Neuron (in vitro differentiated cells): ENCODE measurements around the gene AHI1.

Source experiments
- H2AFZ ChIP-seq: one replicate; pipeline ENCODE4 v1.6.1; 2013; ENCODE audit warnings: low read depth, mild to moderate bottlenecking, inconsistent platforms, low read length, moderate library complexity
- H3K27me3 ChIP-seq: one replicate; pipeline ENCODE4 v1.6.1; 2013; ENCODE audit warnings: low read length; ENCODE audit not compliant: insufficient read depth
- H3K36me3 ChIP-seq: one replicate; pipeline ENCODE4 v1.6.1; 2013; ENCODE audit warnings: low read length; ENCODE audit not compliant: insufficient read depth
- H3K4me1 ChIP-seq: one replicate; pipeline ENCODE4 v1.6.1; 2013; ENCODE audit warnings: low read length; ENCODE audit not compliant: insufficient read depth
- H3K4me3 ChIP-seq: 2 replicates; pipeline ENCODE4 v1.5.1; 2013; ENCODE audit warnings: mild to moderate bottlenecking, low read length, moderate library complexity
- H3K9me3 ChIP-seq: one replicate; pipeline ENCODE4 v1.6.1; 2013; ENCODE audit warnings: low read length

Gene AHI1

DNA sequence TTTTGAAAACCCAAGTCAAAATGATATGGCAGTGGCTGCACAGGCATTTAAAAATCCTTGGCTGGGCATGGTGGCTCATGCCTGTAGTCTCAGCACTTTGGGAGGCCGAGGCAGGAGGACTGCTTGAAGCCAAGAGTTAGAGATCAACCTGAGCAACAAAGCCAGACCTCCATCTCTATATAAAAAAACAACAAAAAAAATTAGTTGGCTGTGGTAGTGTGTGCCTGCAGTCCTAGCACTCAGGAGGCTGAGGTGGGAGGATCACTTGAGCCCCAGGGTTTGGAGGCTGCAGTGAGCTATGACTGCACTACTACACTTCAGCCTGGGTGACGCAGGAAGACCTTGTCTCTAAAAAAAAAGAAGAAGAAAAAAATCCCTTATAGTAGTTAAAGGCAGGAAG, 173.6 kb downstream of the AHI1 start:
- no peak overlapping the region for H2AFZ ChIP-seq
- peaks cover 3% of the 10 kb centered on the region for H3K36me3 ChIP-seq
- H3K4me1 ChIP-seq: no peaks in the 10 kb centered on the region
- no peaks in the 10 kb centered on the region for H3K27me3 ChIP-seq
- H3K4me3 ChIP-seq: no peak overlapping the region
- H3K9me3 ChIP-seq: no peaks in the 10 kb centered on the region

GRCh38 chr6:135323202-135323668, 174.3 kb downstream of the AHI1 start:
- H3K9me3 ChIP-seq: no peaks in the 10 kb centered on the region
- no peak overlapping the region for H3K4me3 ChIP-seq
- H3K36me3 ChIP-seq: peaks cover 3% of the 10 kb centered on the region
- no peaks in the 10 kb centered on the region for H3K27me3 ChIP-seq
- no peak overlapping the region for H2AFZ ChIP-seq
- no peaks in the 10 kb centered on the region for H3K4me1 ChIP-seq

GRCh38 chr6:135322427-135323201, 174.9 kb downstream of the AHI1 start:
- Histone ChIP-seq H3K4me1 (no peaks in the 10 kb centered on the region), H3K27me3 (no peaks in the 10 kb centered on the region), H3K4me3 (no peak overlapping the region), H2AFZ (no peak overlapping the region), H3K9me3 (no peaks in the 10 kb centered on the region), H3K36me3 (peaks cover 2% of the 10 kb centered on the region)

DNA sequence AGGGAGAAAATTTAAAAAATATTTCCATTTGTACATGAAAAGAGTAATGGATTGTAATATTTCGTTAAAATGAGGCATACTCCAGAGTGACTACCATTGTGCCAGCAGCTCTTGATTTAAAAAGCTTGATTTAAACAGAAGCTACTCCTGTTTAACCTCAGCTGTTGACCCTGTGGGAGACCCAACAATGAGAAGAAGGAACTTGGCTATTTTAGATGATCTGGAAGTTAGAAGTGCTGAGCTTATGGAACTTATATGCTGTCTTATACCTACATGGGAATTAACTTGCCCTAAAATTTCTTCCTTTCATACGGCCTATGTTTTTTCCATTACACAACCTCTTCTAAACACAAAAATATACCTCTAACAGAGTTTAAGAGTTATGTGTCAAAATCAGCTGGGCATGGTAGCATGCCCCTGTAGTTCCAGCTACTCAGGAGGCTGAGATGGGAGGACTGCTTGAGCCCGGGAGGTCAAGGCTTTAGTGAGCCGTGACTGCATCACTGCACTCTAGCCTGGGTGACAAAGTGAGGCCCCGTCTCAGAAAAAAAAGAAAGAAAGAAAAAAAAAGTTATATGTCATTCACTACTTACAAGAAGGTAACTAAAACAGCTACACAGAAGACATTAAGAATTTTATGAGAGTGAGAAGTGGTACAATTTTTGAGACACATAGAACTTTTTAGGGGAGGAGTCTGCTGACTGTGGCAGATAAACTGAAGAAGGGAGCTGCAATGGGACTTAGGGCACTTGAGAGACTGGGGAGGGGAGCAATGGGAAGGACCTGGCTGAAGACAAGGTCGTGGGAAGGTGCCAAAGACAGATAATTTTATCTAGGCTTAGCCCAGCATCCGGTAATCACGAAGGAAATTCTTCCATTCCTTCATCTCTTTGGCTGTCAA, 176.6 kb downstream of the AHI1 start:
- Histone ChIP-seq H3K27me3 (no peaks in the 10 kb centered on the region), H3K9me3 (no peaks in the 10 kb centered on the region), H3K4me3 (no peak overlapping the region), H3K4me1 (no peaks in the 10 kb centered on the region), H3K36me3 (no peaks in the 10 kb centered on the region), H2AFZ (no peak overlapping the region)

DNA sequence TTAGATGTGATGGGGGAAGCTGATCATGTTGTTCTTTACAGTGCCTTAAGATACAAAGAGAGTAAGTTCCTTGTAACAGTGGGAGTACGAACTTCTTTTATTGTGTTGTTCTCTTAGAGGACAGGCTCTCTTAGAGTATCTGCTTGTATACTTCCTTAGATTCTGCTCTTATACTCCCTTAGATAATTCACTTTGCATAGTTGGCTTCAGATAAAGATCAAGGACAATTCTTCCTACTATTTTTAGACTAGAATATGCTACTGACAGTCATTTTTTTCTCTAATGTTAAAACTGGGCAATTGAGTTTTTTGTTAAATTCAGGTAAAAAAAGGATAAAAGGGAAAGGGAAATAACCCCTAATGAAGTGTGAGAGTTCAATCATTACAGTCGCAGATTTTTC, 177.7 kb downstream of the AHI1 start:
- Histone ChIP-seq H2AFZ (no peak overlapping the region), H3K4me1 (no peaks in the 10 kb centered on the region), H3K36me3 (no peaks in the 10 kb centered on the region), H3K27me3 (no peaks in the 10 kb centered on the region), H3K4me3 (no peak overlapping the region), H3K9me3 (no peaks in the 10 kb centered on the region)

DNA sequence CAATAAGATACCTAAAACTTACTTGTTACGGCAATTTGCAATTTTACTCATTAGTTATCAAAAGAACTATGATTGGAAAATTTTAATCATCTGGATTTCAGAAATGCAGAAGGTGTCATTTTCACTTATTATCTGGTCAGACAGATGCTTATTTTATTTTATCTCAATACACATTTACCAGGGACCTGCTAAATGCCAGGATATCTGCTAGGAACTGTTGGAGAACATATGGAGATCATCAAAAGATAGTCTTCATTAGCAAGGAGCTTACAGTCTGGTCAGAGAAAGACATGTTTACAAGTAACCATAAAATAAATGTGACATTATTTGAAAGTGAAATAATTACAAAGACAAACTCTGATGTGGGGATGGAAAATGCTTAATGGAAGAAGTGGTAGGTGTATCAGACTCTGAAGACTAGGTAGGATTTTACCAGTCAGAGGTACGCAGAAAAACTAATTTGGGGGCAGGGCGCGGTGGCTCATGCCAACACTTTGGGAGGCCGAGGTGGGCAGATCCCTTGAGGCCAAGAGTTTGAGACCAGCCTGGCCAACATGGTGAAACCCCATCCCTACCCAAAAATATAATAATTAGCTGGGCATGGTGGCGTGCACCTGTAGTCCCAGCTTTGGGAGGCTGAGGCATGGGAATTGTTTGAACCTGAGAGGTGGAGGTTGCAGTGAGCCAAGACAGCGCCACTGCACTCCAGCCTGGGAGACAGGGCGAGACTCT, 178.6 kb downstream of the AHI1 start:
- H3K27me3 ChIP-seq: no peaks in the 10 kb centered on the region
- H3K9me3 ChIP-seq: no peaks in the 10 kb centered on the region
- H2AFZ ChIP-seq: no peak overlapping the region
- H3K36me3 ChIP-seq: no peaks in the 10 kb centered on the region
- no peak overlapping the region for H3K4me3 ChIP-seq
- H3K4me1 ChIP-seq: no peaks in the 10 kb centered on the region

- Histone ChIP-seq H3K36me3 (no peaks in the 10 kb centered on the region), H3K9me3 (no peaks in the 10 kb centered on the region)
Observed at GRCh38 chr6:135314543-135314942, 183.0 kb downstream of the AHI1 start.

GRCh38 chr6:135311446-135312200, 185.9 kb downstream of the AHI1 start:
- Histone ChIP-seq H2AFZ (no peak overlapping the region), H3K27me3 (no peaks in the 10 kb centered on the region), H3K4me1 (no peaks in the 10 kb centered on the region), H3K4me3 (no peak overlapping the region), H3K36me3 (peaks cover 4% of the 10 kb centered on the region), H3K9me3 (no peaks in the 10 kb centered on the region)

More at GRCh38 chr6:135314543-135314942, 183.0 kb downstream of the AHI1 start:
- Histone ChIP-seq H3K27me3 (no peaks in the 10 kb centered on the region), H3K4me1 (no peaks in the 10 kb centered on the region), H3K4me3 (no peak overlapping the region), H2AFZ (no peak overlapping the region)

DNA sequence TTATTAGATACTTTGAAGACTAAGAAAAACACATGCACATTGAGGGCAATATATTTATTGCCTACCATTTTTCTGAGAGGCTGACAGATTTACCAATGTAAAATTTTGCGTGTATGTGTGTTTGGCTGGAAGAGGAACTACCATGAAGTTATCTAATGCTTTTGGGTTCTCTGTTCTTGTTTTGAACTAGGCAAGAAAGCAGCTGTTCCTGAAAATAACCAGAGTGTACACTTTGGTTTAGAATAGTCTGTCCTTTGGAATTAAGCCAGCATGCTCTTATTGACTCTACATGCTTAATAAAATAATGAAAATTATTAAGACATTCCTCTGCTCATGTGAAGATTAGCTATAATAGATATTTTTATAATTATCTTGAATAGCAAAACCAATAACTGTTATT, 187.2 kb downstream of the AHI1 start:
- H3K9me3 ChIP-seq: no peaks in the 10 kb centered on the region
- no peaks in the 10 kb centered on the region for H3K4me1 ChIP-seq
- no peak overlapping the region for H3K4me3 ChIP-seq
- peaks cover 4% of the 10 kb centered on the region for H3K36me3 ChIP-seq
- no peak overlapping the region for H2AFZ ChIP-seq
- no peaks in the 10 kb centered on the region for H3K27me3 ChIP-seq

DNA sequence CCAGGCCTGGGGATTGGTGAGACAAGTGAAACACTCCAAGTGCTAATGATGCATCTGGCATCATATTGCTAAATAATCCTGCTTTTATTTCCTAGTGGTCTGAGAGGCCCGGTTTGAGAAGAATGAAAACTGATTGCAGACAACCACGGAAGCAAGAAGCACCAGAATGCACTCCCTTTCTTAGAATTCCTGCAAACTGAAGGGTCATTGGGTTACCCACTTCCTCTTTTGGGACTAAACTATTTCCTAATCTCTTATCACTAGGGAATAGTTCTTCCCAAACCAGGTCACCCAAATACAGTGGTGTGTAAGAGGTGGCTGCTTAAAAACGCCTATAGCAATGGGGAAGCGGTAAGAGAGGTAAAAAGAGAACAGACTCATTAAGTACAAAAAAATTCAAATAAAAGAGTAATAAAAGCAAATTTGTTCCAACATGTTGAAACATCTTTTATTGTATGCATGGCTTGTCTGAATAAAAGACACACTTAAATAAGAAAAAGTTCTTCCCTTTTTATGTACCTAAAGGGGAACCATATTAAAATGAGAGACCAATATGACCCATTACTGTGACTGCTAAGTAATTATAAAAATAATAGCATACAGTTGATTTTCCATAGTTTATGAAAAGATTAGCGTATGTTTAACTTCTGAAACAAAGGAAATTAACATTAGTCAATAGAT, 190.7 kb downstream of the AHI1 start:
- no peaks in the 10 kb centered on the region for H3K4me1 ChIP-seq
- peaks cover 4% of the 10 kb centered on the region for H3K36me3 ChIP-seq
- H3K27me3 ChIP-seq: no peaks in the 10 kb centered on the region

DNA sequence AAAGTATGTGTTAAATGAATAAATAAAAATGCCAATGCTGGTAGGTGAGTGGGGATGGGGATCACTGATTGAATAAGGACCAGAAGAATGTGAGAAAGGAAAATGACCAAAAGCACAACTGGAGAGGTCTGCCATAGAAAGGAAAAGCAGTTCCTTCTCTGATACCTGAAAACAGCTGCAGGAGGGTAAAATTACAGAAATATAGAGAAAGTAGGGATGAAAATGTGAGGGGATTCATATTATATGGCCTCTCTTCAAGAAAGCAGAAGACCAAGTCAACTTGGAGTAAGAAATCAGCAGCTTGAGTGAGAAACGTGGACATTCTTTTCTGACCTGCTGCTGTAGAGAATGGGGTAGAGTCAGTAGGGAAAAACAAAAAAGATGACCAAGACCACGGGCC, 191.4 kb downstream of the AHI1 start:
- Histone ChIP-seq H3K4me1 (no peaks in the 10 kb centered on the region), H3K4me3 (no peak overlapping the region), H2AFZ (no peak overlapping the region), H3K36me3 (peaks cover 4% of the 10 kb centered on the region), H3K27me3 (no peaks in the 10 kb centered on the region), H3K9me3 (no peaks in the 10 kb centered on the region)

More for the DNA sequence above, 190.7 kb downstream of the AHI1 start:
- Histone ChIP-seq H3K4me3 (no peak overlapping the region), H3K9me3 (no peaks in the 10 kb centered on the region), H2AFZ (no peak overlapping the region)

DNA sequence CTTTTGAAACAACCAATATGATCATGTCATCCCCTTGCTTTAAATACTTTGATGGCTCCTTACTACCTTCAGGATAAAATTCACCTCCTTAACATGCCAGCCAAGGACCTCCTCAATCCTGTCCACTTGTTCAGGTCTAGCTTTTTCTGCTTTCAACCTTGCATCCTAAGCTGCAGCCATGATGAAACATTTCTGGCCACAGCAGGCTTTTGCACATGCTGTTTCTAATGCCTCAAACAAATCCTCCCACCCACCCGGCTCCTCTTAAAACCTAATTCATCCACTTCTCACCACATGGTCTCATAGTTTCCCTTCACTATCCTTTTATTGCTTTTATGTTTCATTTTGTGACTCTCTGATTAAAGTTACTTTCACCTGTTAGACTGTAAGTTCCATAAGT, 191.9 kb downstream of the AHI1 start:
- H3K27me3 ChIP-seq: no peaks in the 10 kb centered on the region
- H3K4me3 ChIP-seq: no peak overlapping the region
- no peak overlapping the region for H2AFZ ChIP-seq
- no peaks in the 10 kb centered on the region for H3K9me3 ChIP-seq
- H3K36me3 ChIP-seq: peaks cover 4% of the 10 kb centered on the region
- no peaks in the 10 kb centered on the region for H3K4me1 ChIP-seq
